HepG2 (cell line): ENCODE data around the gene PRRT1B. TPM values are rescaled to one million over a fixed set of nuclear protein-coding genes. Genes with fewer than 3 reads are reported as not detected.

Experiments
- ATF2 ChIP-seq: sonication (generic); formaldehyde crosslinking; IDR thresholded peaks from 2 replicates; pipeline ENCODE4 v1.4.0; 2020; ENCODE audit warnings: missing genetic modification reagents
- DRAP1 ChIP-seq: IDR thresholded peaks from 2 replicates; pipeline ENCODE4 v1.6.1; 2016; ENCODE audit warnings: missing genetic modification reagents, missing compliant biosample characterization
- HMGXB3 ChIP-seq: sonication (generic); formaldehyde crosslinking; IDR thresholded peaks from 2 replicates; pipeline ENCODE4 v1.4.0; 2020; ENCODE audit warnings: missing genetic modification reagents, borderline replicate concordance
- ISL2 ChIP-seq: sonication (generic); formaldehyde crosslinking; IDR thresholded peaks from 2 replicates; pipeline ENCODE4 v1.5.0; 2020; ENCODE audit warnings: missing genetic modification reagents
- KDM1A ChIP-seq: IDR thresholded peaks from 2 replicates; pipeline ENCODE4 v1.6.1; 2016; ENCODE audit warnings: missing compliant biosample characterization
- KLF15 ChIP-seq: sonication (generic); formaldehyde crosslinking; IDR thresholded peaks from 2 replicates; pipeline ENCODE4 v1.8.1; 2023; ENCODE audit warnings: borderline replicate concordance, mild to moderate bottlenecking, inconsistent platforms, missing genetic modification reagents, mixed read lengths
- KMT2A ChIP-seq: sonication (generic); formaldehyde crosslinking; IDR thresholded peaks from 2 replicates; pipeline ENCODE4 v1.4.0; 2020; ENCODE audit warnings: missing genetic modification reagents
- MLXIP ChIP-seq: sonication (generic); formaldehyde crosslinking; IDR thresholded peaks from 2 replicates; pipeline ENCODE4 v1.9.0; 2021; ENCODE audit warnings: missing genetic modification reagents, borderline replicate concordance
- PBX2 ChIP-seq: IDR thresholded peaks from 2 replicates; pipeline ENCODE4 v1.6.1; 2016; ENCODE audit warnings: control low read depth
- REL ChIP-seq: sonication (generic); formaldehyde crosslinking; conservative IDR thresholded peaks from 2 replicates; pipeline ENCODE4 v1.8.0; 2022; ENCODE audit warnings: mild to moderate bottlenecking, missing genetic modification reagents, moderate library complexity
- SKI ChIP-seq: fragments of 450-650 bp; IDR thresholded peaks from one replicate; pipeline ENCODE4 v1.6.1; 2018; ENCODE audit warnings: mild to moderate bottlenecking; ENCODE audit not compliant: partially characterized antibody
- ZGPAT ChIP-seq: IDR thresholded peaks from 2 replicates; pipeline ENCODE4 v1.6.1; 2016; ENCODE audit warnings: mild to moderate bottlenecking
- ZNF160 ChIP-seq: sonication (generic); formaldehyde crosslinking; IDR thresholded peaks from 2 replicates; pipeline ENCODE4 v1.8.0; 2022; ENCODE audit warnings: mild to moderate bottlenecking, inconsistent platforms, missing genetic modification reagents
- ZNF713 ChIP-seq: sonication (generic); formaldehyde crosslinking; IDR thresholded peaks from 2 replicates; pipeline ENCODE4 v1.4.0; 2020; ENCODE audit warnings: mild to moderate bottlenecking, missing genetic modification reagents
- ZNF737 ChIP-seq: sonication (generic); formaldehyde crosslinking; IDR thresholded peaks from 2 replicates; pipeline ENCODE4 v1.5.0; 2020; ENCODE audit warnings: missing genetic modification reagents, mild to moderate bottlenecking, borderline replicate concordance
- ZZZ3 ChIP-seq: sonication (generic); formaldehyde crosslinking; IDR thresholded peaks from 2 replicates; pipeline ENCODE4 v1.4.0; 2020; ENCODE audit warnings: missing genetic modification reagents, mild to moderate bottlenecking, borderline replicate concordance
- polyA plus RNA-seq, 8 experiments: library from polyadenylated mRNA; depleted of rRNA in 3 of 8; stranded (reverse) in 7 of 8; unstranded in 1 of 8; fragments of >200 nt; fragmentation: Illumina TruSeq in 4 of 8; extraction: Trizol in 4 of 8; gene quantifications; 2 replicates each; pipeline versions ENCODE4 v1.2.1 to v1.2.3, GENCODE V29; 2011 to 2016; ENCODE audit warnings: low read depth in 4 of 8, missing spikeins in 1 of 8, mixed read lengths in 1 of 8; ENCODE audit not compliant: insufficient read depth in 1 of 8
- total RNA-seq, 5 experiments: library from RNA; depleted of rRNA; stranded (reverse); fragments of >200 nt; fragmentation: Illumina TruSeq; extraction: Trizol; gene quantifications; 2 replicates each; pipeline ENCODE4 v1.2.3, GENCODE V29; 2016; ENCODE audit warnings: low read depth in 1 of 5

Gene PRRT1B
- total and polyA plus RNA-seq, 2 of the 13 experiments (the other 11 are each of a cell fraction or from before 2014, with no cell fraction given), result not detected

- no peak for TF ChIP-seq PBX2 (CRISPR knock-in tag)
- 0 out of 2 replicates have a peak, but pooled peaks have one; percentile 89 for TF ChIP-seq ZNF713 (CRISPR knock-in tag)
- peak; percentile 62; the same call in 1 of the 2 replicates for TF ChIP-seq ZNF160 (CRISPR knock-in tag)
- TF ChIP-seq KMT2A (CRISPR knock-in tag), result peak; percentile 88
- TF ChIP-seq SKI, result peak; percentile 43
- TF ChIP-seq KLF15 (CRISPR knock-in tag), result no peak
- no peak for TF ChIP-seq REL (CRISPR knock-in tag)
- peak; percentile 45 for TF ChIP-seq DRAP1 (CRISPR knock-in tag)
- TF ChIP-seq HMGXB3 (CRISPR knock-in tag), result no peak
- TF ChIP-seq ATF2 (CRISPR knock-in tag), result peak; percentile 35; the same call in 1 of the 2 replicates
- TF ChIP-seq KDM1A (CRISPR knock-in tag), result no peak
- no peak for TF ChIP-seq MLXIP
- TF ChIP-seq ZGPAT (CRISPR knock-in tag), result peak; percentile 77
- TF ChIP-seq ZZZ3, result no peak
- peak; percentile 62 for TF ChIP-seq ISL2 (CRISPR knock-in tag)
- no peak for TF ChIP-seq ZNF737
These were observed 42.3 kb upstream of the PRRT1B start, which contains the start of gene POMT1 (continued) for GRCh38 chr9:131502781-131503625.
